ENCODE results near the gene MACROD2.

DNA sequence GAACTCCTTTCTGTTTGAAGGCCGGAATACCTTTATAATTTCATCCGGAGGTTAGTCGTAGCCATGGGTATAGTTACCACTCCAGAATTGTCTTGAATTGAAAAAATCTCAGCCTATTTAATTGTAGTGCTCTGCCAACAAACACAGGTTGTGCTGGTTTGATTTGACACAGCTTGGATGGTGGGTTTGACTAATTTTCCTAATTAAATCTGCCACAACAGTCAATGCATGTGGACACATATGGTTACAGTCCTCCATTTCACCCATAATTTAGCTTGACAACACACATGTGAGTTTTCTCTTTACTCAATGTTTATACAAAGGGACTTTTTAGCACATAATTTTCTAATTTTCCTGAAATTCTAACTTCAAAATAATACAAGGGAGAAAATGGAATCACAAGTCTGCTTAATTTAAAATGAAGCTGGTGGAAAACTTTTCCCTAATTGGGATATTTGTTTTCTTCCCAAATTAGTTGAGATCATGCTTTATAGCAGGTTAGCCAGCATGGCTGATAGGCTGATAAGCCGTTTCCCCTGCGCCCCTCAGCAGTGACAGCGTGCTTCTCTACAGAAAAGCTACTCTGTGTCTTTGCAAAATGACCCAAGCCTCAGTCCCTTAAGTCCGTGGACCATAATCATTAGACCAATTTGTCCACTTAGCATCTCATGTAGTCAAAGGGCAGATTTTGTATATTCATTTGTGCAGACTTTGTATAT is 805.5 kb downstream of the MACROD2 start:
- no peak for TF ChIP-seq EZH2 (IDR thresholded peaks at IDR 0.05; ENCODE audit: low read depth, unreplicated experiment)
- TF ChIP-seq, protein P1, sequence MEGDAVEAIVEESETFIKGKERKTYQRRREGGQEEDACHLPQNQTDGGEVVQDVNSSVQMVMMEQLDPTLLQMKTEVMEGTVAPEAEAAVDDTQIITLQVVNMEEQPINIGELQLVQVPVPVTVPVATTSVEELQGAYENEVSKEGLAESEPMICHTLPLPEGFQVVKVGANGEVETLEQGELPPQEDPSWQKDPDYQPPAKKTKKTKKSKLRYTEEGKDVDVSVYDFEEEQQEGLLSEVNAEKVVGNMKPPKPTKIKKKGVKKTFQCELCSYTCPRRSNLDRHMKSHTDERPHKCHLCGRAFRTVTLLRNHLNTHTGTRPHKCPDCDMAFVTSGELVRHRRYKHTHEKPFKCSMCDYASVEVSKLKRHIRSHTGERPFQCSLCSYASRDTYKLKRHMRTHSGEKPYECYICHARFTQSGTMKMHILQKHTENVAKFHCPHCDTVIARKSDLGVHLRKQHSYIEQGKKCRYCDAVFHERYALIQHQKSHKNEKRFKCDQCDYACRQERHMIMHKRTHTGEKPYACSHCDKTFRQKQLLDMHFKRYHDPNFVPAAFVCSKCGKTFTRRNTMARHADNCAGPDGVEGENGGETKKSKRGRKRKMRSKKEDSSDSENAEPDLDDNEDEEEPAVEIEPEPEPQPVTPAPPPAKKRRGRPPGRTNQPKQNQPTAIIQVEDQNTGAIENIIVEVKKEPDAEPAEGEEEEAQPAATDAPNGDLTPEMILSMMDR (conservative IDR thresholded peaks at IDR 0.05; ENCODE audit: low read depth in 2 of 2), result no peak
- no peak for TF ChIP-seq NANOG (IDR thresholded peaks at IDR 0.05; ENCODE audit: borderline replicate concordance)

Data from GM23338 (cell line).